Liver (tissue), 9 donors: ENCODE measurements around the gene SIK2. TPM values are rescaled to one million over a fixed set of nuclear protein-coding genes. Genes with fewer than 3 reads are reported as not detected.
A peak's percentile ranks its signal among the peaks of the same experiment; 100 is the strongest.

Experiments used
- DNase-seq: peaks from one replicate; pipeline ENCODE4 v3.0.0-alpha.2; 2017; ENCODE audit warnings: low spot score
- H3K27ac ChIP-seq, 2 donors: one replicate each; pipeline ENCODE4 v1.7.0; 2013; ENCODE audit warnings: inconsistent platforms in 2 of 2, low read length in 2 of 2, control low read depth in 1 of 2, low read depth in 1 of 2, mild to moderate bottlenecking in 1 of 2
- H3K27me3 ChIP-seq, 4 donors: one replicate each; pipeline versions ENCODE4 v1.6.1 to v1.7.0; 2013; ENCODE audit warnings: low read length in 3 of 4, inconsistent platforms in 1 of 4, mild to moderate bottlenecking in 1 of 4, moderate library complexity in 1 of 4; ENCODE audit not compliant: control insufficient read depth in 4 of 4, insufficient read depth in 4 of 4
- H3K36me3 ChIP-seq, 4 donors: one replicate each; pipeline versions ENCODE4 v1.6.1 to v1.7.0; 2013; ENCODE audit warnings: low read length in 3 of 4, mild to moderate bottlenecking in 3 of 4, low read depth in 1 of 4, moderate library complexity in 1 of 4; ENCODE audit not compliant: control insufficient read depth in 4 of 4, insufficient read depth in 3 of 4
- H3K4me1 ChIP-seq, 4 donors: one replicate each; pipeline versions ENCODE4 v1.6.1 to v1.7.0; 2013; ENCODE audit warnings: low read length in 3 of 4, mild to moderate bottlenecking in 3 of 4, moderate library complexity in 1 of 4; ENCODE audit not compliant: control insufficient read depth in 4 of 4, insufficient read depth in 4 of 4
- H3K4me3 ChIP-seq, 3 donors: one replicate each; pipeline versions ENCODE4 v1.6.1 to v1.7.0; 2013; ENCODE audit warnings: low read length in 3 of 3, control low read depth in 1 of 3, low read depth in 1 of 3, mild to moderate bottlenecking in 1 of 3
- H3K9ac ChIP-seq, 2 donors: one replicate each; pipeline ENCODE4 v1.7.0; 2013; ENCODE audit warnings: low read length in 2 of 2, mild to moderate bottlenecking in 2 of 2, moderate library complexity in 2 of 2, control low read depth in 1 of 2, low read depth in 1 of 2
- H3K9me3 ChIP-seq, 4 donors: one replicate each; pipeline versions ENCODE4 v1.6.1 to v1.7.0; 2013; ENCODE audit warnings: low read length in 3 of 4; ENCODE audit not compliant: control insufficient read depth in 4 of 4
- ATF3 ChIP-seq: IDR thresholded peaks from 2 replicates; pipeline ENCODE4 v1.6.1; 2016; ENCODE audit warnings: antibody characterized with exemption
- EGR1 ChIP-seq, 2 donors: IDR thresholded peaks; 2 replicates each; pipeline ENCODE4 v1.6.1; 2016 to 2018; ENCODE audit warnings: antibody characterized with exemption in 2 of 2, low read depth in 2 of 2
- FOXA1 ChIP-seq: IDR thresholded peaks from 2 replicates; pipeline ENCODE4 v1.6.1; 2016; ENCODE audit warnings: antibody characterized with exemption
- FOXA2 ChIP-seq: IDR thresholded peaks from 2 replicates; pipeline ENCODE4 v1.6.1; 2016; ENCODE audit warnings: antibody characterized with exemption
- GABPA ChIP-seq, 2 donors: IDR thresholded peaks in 1 of 2; conservative IDR thresholded peaks in 1 of 2; 2 replicates each; pipeline ENCODE4 v1.6.1; 2016; ENCODE audit warnings: antibody characterized with exemption in 2 of 2, mild to moderate bottlenecking in 1 of 2, moderate library complexity in 1 of 2
- HNF4A ChIP-seq, 2 donors: conservative IDR thresholded peaks; 2 replicates each; pipeline ENCODE4 v1.6.1; 2016; ENCODE audit warnings: antibody characterized with exemption in 2 of 2, mild to moderate bottlenecking in 2 of 2
- HNF4G ChIP-seq: IDR thresholded peaks from 2 replicates; pipeline ENCODE4 v1.6.1; 2016; ENCODE audit warnings: antibody characterized with exemption
- JUND ChIP-seq, 2 donors: IDR thresholded peaks; 2 replicates each; pipeline ENCODE4 v1.6.1; 2016; ENCODE audit warnings: antibody characterized with exemption in 2 of 2
- NR2F2 ChIP-seq: IDR thresholded peaks from 2 replicates; pipeline ENCODE4 v1.6.1; 2016; ENCODE audit warnings: antibody characterized with exemption
- RAD21 ChIP-seq, 2 donors: IDR thresholded peaks; 2 replicates each; pipeline ENCODE4 v1.6.1; 2016; ENCODE audit warnings: antibody characterized with exemption in 2 of 2, mild to moderate bottlenecking in 2 of 2
- REST ChIP-seq: IDR thresholded peaks from 2 replicates; pipeline ENCODE4 v1.6.1; 2016; ENCODE audit warnings: antibody characterized with exemption, mild to moderate bottlenecking
- TAF1 ChIP-seq: conservative IDR thresholded peaks from 2 replicates; pipeline ENCODE4 v1.6.1; 2016; ENCODE audit warnings: antibody characterized with exemption, mild to moderate bottlenecking
- YY1 ChIP-seq: IDR thresholded peaks from 2 replicates; pipeline ENCODE4 v1.6.1; 2016; ENCODE audit warnings: antibody characterized with exemption, mild to moderate bottlenecking
- WGBS: extraction: QIAGEN DNeasy Blood & Tissue Kit; methylation state at CpG from one replicate; pipeline ENCODE4 v1.1.7; 2013; 5-methylcytosine and 5-hydroxymethylcytosine counted together
- polyA plus RNA-seq, 2 donors: library from polyadenylated mRNA; stranded (reverse) in 1 of 2; unstranded in 1 of 2; fragments of 200-250 nt in 1 of 2; fragments of >200 nt in 1 of 2; fragmentation: Nextera tagmentation in 1 of 2; extraction: Ambion mirVana in 1 of 2; gene quantifications; one replicate each; pipeline versions ENCODE4 v1.2.1 to v1.2.3, GENCODE V29; 2013 to 2015
- total RNA-seq, 2 donors: library from RNA; depleted of rRNA; stranded (reverse); fragments of >200 nt; gene quantifications; one replicate each; pipeline ENCODE4 v1.2.3, GENCODE V29; 2014
- TF ChIP-seq, protein P1 (sequence below): IDR thresholded peaks from 2 replicates; pipeline ENCODE4 v1.6.1; 2016; ENCODE audit warnings: antibody characterized with exemption
- donor health status: healthy.
- donor health status: healthy.
- donor health status: healthy.
- donor health status: healthy.
- donor health status: healthy.

The SIK2 gene
- total and polyA plus RNA-seq, 4 donors, result 6.5 to 15.0 (median 9.3) TPM

DNA sequence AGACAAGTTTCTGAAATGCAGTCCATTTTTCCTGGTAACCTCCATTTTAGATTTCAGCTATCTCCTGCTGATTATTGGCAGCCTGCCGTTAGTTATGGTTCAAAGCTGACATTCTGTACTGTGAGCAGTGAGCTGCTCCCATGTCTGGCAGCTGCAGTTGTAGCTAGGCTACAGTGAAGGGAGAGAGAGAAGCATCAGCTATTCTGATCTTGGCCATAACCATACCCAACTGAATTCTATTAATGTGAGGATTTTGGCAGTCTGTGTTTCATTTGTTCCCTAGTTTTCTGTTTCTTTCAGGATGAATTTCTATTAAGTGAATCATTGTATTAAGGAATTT is 33.4 kb downstream of the SIK2 start:
- Histone ChIP-seq H3K27ac (no peak overlapping the region), H3K4me1 (peaks cover 14 to 48% (median 45%) of the 10 kb centered on the region in 4 donors), H3K36me3 (peaks cover 0 to 5% (median 2%) of the 10 kb centered on the region in 4 donors), H3K4me3 (no peak overlapping the region), H3K27me3 (no peaks in the 10 kb centered on the region), H3K9me3 (no peaks in the 10 kb centered on the region), H3K9ac (no peak overlapping the region)
- 24% methylated on average over 1 of the region's 1 CpG for WGBS
- DNase-seq, result no peak
- TF ChIP-seq TAF1 (no peak), YY1 (peak; percentile 15), RAD21 (IDR thresholded peaks at IDR 0.05) (peak in 1 of 2 donors; percentile 5), HNF4A (conservative IDR thresholded peaks at IDR 0.05) (no peak), FOXA2 (no peak), FOXA1 (no peak)
- TF ChIP-seq, protein P1, sequence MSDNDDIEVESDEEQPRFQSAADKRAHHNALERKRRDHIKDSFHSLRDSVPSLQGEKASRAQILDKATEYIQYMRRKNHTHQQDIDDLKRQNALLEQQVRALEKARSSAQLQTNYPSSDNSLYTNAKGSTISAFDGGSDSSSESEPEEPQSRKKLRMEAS, result no peak

GRCh38 chr11:111637885-111638284 is 35.6 kb downstream of the SIK2 start:
- Histone ChIP-seq H3K4me1 (peaks cover 7 to 29% (median 25%) of the 10 kb centered on the region in 4 donors), H3K4me3 (no peak overlapping the region), H3K9me3 (no peaks in the 10 kb centered on the region), H3K27me3 (no peaks in the 10 kb centered on the region), H3K27ac (no peak overlapping the region), H3K9ac (no peak overlapping the region), H3K36me3 (peaks cover 0 to 9% (median 4%) of the 10 kb centered on the region in 4 donors)
- no peak for DNase-seq
- WGBS, result 95% methylated on average over 4 of the region's 4 CpGs
- TF ChIP-seq FOXA1 (no peak), REST (no peak), NR2F2 (no peak), GABPA (IDR thresholded peaks at IDR 0.05 in 1 of 2, conservative IDR thresholded peaks at IDR 0.05 in 1 of 2) (no peak), EGR1 (IDR thresholded peaks at IDR 0.05; ENCODE audit: low read depth in 2 of 2) (no peak)
- TF ChIP-seq, protein P1, result no peak

DNA sequence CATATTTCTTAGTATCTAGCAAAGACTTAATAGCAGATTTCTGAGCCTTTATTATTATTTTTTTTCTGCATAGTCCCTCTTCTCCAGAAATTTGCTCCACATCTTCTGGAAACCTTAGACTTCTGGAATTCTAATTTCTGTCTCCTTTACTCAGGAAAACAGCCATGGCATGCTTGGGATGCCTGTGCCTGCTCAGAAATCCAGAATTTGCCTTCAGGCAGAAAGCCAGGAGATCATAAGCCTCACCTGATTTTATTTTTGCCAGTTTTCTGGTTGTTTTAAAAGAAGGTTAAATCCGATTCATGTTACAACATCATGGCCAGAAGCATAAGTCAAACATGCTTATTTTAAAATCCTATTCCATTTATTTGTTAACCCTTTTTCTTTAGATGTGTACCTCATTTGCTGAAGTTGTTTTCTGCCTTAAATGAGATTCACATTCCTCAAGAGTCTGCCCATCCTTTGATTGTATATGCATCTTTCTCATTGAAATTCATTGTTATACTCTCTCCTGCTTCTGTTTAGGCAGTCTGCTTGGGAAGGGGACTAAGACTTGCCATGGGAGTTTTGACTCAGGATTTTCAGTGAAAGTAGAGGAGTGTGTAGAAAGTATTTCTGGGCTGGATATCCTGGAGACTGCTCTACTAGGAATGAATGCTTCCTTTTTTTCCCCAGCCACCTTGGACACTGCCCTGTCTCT is 37.1 kb downstream of the SIK2 start:
- H3K4me3 ChIP-seq, result no peak overlapping the region
- no peak for TF ChIP-seq HNF4G
- no peak for TF ChIP-seq YY1
- no peak for TF ChIP-seq REST
- TF ChIP-seq ATF3, result no peak
- TF ChIP-seq JUND (IDR thresholded peaks at IDR 0.05), result no peak
- H3K4me1 ChIP-seq, result peaks cover 2 to 16% (median 12%) of the 10 kb centered on the region in 4 donors
- no peak for DNase-seq
- no peak overlapping the region for H3K9ac ChIP-seq
- peaks cover 0 to 9% (median 4%) of the 10 kb centered on the region in 4 donors for H3K36me3 ChIP-seq
- WGBS, result 43% methylated on average over 1 of the region's 1 CpG
- no peaks in the 10 kb centered on the region for H3K27me3 ChIP-seq
- H3K9me3 ChIP-seq, result no peaks in the 10 kb centered on the region
- no peak overlapping the region for H3K27ac ChIP-seq
